Measurements from ENCODE around the gene IL22RA1.

- TF ChIP-seq CTCF (IDR thresholded peaks at IDR 0.05) (no peak), POLR2A (IDR thresholded peaks at IDR 0.05; ENCODE audit: low read depth) (no peak), POLR2AphosphoS5 (IDR thresholded peaks at IDR 0.05) (no peak)
Observed at GRCh38 chr1:24140741-24141181, 2.2 kb downstream of the IL22RA1 start.

Data from esophagus muscularis mucosa (tissue), 3 donors.